Measurements from ENCODE around the gene SYNPO2L.
"Not testable (repeated sequence)": the region's sequence is repeated elsewhere in the genome, so short reads cannot be mapped to it uniquely, and the experiment has no call there.

Gene SYNPO2L

DNA sequence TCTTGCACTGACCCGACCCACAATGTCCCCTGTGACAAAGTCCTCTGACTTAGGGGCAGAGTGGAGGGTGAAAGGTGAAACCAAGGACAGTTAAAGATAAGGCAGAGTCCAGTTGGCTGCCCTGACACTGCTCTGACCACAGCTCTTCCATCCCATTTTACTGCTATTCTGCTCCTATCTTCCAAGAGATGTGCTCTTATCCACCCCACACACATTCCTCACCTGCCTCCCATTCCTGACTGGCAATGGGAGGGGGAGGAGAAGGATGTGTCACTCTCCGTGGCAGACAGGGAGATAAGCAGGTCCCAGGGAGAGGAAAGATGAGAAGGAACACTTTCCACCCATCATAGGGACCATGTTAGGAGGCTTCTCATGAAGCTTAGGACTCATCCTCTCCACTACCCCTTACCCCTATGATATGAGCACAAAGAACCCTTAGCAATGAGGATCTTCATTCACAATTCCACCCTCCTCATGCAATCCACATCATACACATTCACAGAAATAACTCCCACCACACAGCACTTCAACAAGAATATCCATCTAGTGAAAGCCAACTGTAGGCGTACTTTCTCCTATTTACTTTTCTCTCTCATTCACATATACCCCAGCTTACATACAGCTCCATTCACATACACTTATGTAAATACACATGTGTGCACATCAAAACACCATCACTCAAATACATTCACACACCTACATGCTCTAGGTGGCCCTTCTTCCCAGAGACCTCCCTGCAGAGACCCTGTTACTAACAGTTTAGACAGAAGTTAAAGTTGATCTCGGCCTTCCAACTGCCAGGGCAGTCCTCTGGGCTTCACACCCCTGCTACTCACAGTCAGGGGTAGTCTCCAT, 6.6 kb downstream of the SYNPO2L start:
- peak; percentile 64 for DNase-seq

DNA sequence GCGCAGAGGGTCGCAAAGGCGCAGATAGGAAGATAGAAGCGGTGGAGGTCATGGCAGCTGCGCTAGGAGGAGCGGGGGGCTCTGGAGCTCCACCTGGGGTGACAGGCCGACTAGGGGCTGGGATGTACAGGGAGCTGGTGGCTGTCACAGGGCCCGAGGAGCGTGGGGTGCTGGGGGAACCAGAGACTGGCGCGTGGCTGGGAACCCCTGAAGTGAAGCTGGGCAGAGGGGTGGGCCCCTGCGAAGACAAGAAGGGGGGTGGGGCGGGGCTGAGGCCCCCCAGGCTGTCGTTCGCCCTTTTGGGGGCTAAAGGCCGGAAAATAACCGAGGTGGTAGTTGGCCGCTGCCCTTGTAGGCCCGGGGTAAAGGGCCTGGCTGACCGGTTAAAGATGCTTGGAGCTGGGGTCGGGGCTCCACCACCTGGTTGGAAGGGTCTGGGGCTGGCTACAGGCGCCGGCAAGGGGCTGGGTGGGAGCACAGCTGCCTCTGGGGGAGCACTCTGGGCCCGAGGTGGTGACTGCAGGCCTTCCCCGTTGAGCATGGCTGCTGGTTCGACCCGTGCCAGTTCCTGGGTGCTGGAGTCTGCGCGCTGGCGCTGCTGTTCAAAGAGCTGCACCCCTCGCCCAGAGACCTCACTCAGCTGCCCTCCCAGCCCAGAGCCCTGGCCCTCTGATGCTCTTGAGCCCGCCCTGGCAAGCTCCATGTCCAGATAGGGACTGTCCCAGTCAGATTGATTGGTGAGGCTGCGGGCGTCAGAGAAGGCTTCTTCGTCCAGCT, 7.8 kb downstream of the SYNPO2L start:
- DNase-seq: no peak

DNA sequence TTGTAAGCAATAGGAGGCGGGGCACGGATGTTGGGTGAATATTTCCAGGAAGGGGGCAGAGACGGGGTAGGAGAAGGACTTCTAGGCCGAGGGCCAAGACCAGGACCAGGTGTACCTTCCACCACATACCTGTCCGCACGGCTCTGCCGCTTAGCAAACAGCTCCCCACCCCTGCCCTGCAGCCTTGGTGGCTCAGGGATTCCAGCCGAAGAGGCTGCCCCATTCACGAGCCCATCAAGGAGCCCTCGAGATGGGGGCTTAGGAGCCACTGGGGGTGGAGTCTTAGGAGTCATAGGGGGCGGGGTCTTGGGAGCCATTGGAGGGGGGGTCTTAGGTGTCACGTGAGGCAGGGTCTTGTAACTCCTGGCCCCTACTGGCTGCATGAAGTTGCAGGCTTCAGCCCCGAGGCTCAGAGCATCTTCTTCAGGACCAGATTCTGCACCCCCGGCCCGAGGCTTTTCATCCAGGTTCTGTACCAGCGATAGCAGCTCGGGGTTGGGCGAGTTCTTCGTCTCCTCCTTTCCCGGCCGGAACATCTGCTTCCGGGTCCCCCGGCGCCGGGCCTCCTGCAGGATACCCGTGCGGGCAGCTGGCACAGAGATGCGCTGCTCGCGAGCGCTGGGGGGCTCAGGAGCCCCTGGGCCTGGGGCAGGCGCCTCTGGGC, 8.5 kb downstream of the SYNPO2L start:
- peak; percentile 46 for DNase-seq

DNA sequence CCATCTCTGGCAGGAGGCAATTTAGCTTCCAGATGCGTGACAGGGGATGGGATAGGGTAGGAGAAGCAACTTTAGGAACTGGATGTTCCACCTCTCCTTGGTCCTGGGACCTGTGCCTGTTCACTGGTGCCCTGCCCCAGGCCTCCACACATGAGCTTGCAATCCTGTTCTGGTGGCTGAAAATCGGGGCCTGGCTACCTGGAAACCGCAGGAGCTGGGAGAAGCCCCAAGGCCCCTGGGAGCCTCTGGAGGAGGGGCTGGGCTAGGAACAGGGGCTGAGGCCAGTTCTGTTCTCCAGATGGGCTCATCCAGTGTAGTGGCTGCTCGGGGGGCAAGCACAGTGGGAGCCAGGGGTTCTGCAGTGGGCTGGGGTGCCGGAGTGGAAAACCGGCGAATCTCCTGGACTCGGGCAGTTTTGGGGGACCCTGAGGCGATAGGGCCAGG, 9.2 kb downstream of the SYNPO2L start:
- no peak for DNase-seq

DNA sequence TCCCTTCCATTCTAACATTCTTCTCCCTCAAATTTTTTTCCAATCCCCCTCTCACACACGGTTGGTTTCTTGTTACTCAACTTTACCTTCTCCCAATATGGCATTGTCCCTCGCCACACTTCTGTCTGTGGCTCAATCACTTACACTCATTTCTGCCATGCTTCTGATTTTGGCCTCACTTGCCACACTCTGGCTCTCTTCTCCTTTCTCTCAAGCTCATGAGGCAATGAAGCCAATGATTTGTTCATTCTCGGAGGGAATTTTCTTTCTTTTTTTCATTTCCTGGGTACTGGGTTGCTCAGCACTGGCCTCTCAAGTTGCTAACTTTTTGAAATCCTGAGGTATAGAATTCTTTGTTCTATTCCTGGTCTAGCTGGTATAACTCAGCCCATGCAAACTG, 10.6 kb downstream of the SYNPO2L start:
- DNase-seq: no peak

DNA sequence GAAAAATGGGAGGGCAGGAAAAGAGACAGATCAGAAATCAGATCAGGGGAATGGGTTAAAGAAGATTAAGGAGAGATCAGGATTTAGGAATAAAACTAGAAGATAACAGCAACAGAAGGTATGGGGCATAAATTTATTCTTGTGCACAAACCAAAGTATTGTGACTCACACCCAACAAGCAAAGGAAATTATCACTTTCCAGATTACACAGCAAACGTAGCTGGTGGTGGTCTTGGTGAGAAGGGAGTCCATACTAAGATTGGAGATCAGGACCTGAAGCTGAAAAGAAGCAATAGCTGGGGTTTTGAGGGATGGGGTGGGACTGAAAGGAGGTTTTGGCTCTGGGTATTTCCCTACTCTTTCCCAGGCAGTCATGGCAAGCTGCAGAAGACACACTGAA, 11.1 kb downstream of the SYNPO2L start:
- DNase-seq: no peak

DNA sequence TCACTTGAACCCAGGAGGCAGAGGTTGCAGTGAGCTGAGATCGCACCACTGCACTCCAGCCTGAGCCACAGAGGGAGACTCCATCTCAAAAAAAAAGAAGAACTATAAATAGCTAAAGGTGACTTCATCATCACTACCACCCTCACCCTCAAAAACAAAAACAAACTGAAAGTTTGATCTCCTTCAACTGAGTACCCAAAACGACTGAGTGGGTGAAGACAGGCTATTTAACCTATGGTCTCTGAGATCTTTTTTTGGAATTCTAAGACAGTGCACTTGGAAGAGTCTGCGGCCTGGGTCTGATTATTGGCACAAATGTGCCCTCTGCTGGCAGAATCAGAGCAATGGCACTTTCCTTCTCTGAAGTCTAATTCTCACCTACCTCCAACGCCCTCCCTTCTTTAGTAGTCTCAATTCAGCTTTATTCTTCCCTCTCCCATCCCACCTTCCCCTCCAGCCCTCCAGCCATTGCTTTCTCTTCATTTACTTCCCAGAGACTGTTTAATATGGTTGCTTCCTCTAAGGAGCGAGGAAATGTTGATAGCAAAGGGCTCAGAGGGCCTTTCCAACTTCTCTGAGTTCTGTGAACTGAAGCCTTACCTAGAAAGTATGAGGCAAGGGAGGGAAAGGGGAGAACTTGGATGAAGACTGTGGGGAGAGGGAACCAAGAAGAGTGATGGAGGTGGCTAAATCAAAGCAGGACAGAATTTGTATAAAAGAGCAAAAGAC, 11.7 kb downstream of the SYNPO2L start:
- DNase-seq: peak; percentile 66

DNA sequence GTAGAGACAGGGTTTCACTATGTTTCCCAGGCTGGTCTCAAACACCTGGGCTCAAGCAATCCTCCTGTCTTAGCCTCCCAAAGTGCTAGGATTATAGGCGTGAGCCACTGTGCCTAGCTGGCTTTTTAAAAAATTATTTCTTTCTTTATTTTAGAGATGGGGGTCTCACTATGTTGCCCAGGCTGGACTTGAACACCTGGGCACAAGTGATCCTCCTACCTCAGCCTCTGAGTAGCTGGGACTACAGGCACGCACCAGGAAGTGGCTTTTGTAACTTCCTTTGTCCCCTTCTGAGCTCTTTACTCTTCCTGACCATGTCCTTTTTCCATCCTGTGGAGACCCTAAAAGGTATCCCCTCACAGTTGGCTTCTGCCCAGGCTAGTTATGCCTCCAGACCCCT, 12.5 kb downstream of the SYNPO2L start:
- DNase-seq: no peak

DNA sequence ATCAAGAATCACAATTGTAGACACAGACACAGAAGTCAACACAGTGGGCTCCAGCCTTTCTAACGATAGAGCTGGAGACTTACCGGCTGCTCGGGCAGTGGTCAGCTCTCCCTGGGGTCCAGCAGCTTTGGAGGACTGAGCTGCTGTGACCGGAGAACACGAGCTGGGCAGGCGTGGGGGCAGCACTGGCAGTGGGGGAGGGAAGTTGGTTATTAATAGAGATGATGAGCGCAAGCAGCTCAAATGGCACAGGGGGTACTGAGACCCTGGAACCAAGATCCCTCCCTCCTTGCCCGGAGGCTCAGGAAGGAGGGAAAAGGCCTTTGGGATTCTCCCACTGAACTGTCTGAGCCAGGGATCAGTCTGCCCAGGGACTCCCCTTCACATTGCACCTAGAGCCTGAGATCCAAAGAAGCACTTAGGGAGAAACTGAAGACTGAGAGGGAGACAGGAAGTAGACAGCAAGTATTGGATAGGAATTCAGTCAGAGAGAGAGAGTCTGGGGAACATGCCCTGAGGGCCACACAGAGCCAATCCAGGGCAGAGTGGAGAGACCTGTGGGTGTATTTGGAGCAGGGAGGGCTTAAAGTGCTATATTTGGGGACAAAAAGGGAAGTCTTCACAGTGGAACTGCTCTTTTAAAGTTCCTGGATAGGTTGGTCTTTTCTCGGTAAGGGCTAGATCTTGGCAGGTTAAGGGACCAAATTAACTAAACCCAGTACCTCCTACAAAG, 14.3 kb downstream of the SYNPO2L start, which contains the start of gene MYOZ1:
TSS of gene MYOZ1 (minus strand) at position 147 of the 733 bp plus-strand sequence. CDS start 1,457 bp downstream, outside the sequence.
- peak; percentile 31 for DNase-seq

DNA sequence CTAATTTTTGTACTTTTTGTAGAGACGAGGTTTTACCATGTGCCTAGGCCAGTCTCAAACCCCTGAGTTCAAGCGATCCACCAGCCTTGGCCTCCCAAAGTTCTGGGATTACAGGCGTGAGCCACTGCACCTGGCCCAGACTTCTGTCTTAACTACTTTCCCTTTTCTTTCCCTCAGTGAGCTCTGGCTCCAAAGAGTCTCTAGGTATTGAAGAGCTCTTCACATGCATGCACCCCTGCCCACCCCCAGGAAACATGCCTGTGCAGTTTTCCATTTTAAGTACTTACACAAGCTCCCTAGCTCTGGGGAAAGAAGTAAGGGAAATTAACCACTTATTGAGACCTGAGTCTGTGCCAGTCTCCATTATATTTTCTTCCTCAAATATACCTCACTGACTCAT, 16.5 kb downstream of the SYNPO2L start:
- DNase-seq: no peak

DNA sequence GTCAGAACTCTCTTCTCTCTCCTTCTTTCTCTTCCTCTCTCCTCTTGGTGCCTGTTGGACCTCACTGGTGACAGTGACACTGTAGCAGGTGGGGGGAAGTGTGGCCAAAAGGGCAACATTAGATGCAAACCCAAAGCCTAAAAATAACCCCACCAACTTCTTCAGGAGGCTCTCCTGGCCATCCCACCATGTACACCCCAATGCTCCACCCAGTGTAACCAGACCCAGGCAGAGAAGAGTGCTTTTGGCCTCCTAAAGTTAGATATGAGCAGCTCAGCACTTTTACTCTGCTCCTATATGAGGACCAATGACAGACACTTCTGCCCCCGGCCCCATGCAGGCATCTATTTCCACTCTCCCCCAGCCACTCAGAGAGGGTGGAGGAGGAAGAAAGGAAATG, 20.0 kb downstream of the SYNPO2L start:
- no peak for DNase-seq

DNA sequence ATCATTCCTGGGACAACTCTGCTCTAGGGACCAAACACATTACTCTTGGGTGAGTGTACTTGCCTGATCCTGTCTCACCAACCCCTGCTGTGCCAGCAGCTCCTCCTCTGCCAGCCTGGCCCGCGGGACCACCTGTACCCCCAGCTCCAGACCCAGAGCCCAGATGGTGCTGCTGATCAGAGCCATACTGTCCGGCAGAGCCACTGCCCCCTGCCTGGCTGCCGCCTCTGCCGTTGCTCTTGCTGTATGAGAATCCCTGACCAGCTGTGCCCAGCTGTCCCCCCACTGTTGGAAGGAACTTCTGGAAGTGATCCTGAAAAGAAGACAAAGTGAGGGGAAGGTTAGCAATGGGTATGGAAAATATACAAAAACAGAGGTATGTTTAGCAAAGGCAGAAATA, 21.4 kb downstream of the SYNPO2L start:
- DNase-seq: no peak

DNA sequence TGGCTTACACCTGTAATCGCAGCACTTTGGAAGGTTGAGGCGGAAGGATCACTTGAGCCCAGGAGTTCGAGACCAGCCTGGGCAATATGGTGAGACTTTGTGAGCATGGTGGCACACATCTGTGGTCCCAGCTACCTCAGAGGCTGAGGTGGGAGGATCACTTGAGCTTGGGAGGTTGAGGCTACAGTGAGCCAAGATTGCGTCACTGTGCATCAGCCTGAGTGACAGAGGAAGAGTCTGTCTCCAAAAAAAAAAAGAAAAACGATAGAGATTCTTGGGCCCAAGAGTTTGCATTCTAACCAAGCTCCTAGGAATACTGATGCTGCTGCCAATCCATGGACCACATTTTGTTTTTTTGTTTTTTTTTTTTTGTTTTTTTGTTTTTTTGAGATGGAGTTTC, 26.7 kb downstream of the SYNPO2L start:
- DNase-seq: no peak

DNA sequence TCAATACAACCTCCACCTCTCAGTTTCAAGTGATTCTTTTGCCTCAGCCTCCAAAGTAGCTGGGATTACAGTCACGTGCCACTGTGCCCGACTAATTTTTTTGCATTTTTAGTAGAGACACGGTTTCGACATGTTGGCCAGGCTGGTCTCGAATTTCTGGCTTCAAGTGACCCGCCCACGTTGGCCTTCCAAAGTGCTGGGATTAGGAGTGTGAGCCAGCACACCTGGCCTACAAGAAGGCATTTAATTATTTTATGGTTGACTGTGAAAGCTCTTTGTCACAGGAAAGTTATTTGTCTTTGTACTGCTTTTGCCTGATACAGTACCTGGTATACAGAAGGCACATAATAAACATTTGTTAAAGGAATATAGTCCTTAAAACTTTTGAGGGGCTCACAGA, 27.4 kb downstream of the SYNPO2L start:
- DNase-seq: no peak

DNA sequence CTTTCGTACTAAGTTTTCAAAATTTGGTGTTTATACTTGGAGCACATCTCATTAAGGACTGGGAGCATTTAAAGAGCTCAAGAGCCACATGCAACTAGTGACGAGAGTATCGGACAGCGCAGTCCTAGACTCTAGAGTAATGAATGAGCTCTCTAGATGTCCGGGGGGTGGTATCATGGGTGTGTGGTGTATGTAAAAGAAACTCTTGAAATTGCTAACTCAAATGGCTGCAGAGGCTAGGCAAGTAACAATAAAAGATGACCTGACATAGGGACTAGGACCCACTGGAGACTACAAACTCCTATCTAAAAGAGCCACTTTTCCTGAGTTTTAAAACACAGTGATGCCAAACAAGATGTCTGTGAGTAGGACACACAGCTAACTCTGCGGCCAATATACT, 28.5 kb downstream of the SYNPO2L start:
- DNase-seq: no peak

DNA sequence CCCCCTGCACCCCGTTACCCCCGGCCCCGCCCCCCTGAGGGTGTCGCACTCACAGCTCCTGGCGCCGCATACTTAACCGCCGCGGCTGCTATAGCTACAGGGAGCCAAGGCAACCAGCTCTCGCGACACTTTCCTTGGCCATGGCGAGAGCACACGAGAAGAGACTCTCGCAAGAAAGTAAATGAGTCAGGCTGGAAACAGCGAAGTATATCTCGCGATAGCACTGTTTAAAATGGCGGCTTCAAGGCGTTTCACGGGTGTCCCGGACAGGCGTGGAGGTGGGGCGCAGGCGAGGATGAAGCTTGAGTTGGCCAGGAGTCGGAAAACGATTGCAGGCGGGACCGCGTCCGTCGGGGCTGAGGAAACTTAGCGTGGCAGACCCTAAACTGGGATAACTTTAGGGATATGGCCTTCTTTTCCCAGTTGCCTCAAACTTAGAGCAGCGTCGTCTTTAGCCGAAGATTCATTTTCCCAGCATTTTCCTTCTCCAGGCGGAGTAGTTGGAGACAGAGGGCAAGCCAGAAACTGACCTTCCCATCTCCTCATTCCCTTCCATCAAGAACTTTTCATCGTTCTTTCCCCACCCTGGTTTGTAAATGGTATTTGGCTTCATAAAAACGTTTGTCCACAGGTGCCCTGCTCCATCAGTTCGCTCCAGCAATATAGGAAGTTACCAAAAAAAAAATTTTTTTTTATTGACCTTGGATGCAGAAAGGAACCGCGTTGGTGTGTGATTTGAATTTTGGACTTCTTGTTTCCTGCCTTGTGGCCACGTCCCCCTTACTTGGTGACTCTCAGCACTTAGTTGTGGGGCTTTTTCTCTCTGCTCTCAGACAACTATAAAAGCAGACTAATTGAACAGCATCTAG, 29.7 kb downstream of the SYNPO2L start:
- DNase-seq: peak; percentile 98

DNA sequence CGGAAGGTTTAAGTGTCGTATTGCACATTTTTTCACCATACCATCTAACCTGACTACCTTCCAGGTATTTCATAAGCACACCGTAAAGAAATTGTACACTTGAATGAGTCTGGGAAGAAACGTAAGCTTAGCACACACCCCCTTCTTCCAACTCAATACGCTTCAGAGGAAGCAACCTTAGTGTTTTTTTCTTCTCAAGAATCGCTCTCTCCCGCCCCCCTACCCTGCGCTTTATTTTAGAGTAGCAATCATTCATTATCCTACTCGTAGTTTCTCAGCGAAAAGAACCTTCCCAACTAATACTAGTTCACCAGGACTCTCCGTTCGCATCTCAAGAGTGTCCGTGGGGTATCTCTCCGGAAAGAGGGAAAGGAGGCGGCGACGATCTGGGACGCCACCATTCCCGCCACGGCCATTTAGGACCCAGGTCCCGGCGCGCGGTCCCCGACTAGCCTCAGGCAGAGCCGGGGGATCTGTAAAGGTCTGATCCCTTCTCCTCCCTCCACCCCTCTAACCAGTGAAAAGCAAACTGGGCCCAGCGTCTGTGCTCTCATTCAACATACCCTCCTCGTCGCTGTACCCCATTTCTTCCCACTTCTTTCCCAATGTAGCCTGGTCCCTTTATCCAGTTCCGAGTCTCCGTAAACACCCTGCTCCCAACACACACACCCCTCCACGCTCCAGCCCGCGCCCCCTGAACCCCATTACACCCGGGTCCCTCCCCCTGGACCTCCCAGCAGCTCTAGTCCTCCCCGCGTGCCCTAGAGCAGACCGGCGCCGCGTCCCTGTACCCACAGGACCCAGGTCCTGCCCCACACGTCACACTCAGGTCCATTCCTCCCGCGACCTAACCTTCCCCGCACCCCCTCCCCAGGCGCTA, 30.6 kb downstream of the SYNPO2L start:
- peak; percentile 24 for DNase-seq

DNA sequence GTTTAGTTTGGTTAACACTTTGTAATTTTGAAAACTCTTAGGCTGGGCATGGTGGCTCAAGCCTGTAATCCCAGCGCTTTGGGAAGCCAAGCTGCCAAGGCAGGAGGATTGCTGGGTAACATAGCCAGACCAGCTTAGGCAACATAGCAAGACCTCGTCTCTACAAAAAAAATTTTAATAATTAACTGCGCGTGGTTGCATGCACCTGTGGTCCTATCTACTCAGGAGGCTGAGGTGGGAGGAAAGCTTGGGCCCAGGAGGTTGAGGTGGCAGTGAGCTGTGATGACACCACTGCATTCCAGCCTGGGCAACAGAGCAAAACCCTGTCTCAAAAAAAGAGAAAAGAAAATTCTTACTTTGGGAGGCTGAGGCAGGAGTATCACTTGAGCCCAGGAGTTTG, 32.8 kb downstream of the SYNPO2L start:
- no peak for DNase-seq

DNA sequence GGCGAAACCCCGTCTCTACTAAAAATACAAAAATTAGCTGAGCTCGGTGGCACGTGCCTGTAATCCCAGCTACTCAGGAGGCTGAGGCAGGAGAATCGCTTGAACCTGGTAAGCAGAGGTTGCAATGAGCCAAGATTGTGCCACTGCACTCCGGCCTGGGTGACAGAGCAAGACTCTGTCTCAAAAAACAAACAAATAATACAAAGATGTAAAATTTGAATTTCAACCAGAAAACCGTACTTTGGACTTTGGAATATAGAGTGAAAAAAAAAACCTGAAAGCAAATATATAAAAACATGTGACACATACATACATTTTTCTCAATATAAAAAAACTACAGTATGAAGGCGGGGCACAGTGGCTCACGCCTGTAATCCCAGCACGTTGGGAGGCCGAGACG, 34.9 kb downstream of the SYNPO2L start:
- DNase-seq: not testable (repeated sequence)

DNA sequence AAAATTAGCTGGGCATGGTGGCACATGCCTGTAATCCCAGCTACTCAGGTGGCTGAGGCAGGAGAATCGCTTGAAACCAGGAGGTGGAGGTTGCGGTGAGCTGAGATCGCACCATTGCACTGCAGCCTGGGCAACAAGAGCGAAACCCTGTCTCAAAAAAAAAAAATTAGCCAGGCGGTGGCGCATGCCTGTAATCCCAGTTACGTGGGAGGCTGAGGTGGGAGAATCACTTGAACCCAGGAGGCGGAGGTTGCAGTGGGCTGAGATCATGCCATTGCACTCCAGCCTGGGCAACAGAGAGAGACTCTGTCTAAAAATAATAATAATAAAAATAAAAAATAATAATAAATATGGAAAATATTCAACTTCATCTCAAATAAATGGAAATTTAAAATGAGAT, 38.7 kb downstream of the SYNPO2L start:
- DNase-seq: not testable (repeated sequence)
